NCI-H1092 (cell line): Measurements from ENCODE around the gene DCHS2.

ENCODE experiments used
- DNase-seq: peaks from one replicate; lab custom pipeline; 2025; lab: John Stamatoyannopoulos, UW

Gene DCHS2

DNA sequence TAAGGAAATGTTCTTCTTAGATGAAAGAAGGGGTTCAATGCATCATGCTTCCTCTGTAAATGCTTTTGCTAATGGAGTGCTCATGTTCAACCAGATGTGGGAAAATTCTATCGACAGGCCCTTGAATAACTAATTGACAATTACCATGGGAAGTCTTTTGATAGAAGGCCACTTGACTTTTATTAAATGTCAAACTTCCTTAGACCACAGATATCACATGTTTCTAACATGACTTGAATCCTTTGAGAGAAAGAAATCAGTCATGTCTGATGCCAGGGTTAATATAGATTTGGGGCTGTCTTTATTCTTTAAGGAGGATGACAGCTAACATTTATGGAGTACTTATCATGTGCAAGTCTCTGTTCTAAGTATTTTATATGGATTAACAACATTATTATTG, 280.1 kb downstream of the DCHS2 start:
- DNase-seq, result no peak

GRCh38 chr4:154208424-154208823, 283.2 kb downstream of the DCHS2 start:
- DNase-seq, result no peak

DNA sequence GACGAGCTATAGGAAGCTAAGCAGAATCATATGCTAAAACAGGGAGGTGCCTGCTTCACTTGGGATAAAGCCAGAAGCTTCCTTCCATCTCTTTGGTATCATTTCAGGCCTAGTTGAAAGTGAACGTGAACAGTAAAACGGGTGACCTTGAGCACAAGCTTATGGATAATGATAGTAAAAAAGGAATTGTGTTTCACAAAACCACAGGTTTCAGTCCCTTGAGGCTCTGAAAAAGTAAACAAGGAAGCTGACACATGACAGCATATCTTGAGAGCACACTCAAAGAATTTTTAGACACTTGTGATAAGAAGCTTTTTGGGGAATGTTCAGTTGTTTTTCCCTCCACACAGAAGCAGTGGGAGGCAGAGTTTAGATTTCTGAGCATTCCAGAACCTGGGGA, 286.1 kb downstream of the DCHS2 start:
- no peak for DNase-seq

DNA sequence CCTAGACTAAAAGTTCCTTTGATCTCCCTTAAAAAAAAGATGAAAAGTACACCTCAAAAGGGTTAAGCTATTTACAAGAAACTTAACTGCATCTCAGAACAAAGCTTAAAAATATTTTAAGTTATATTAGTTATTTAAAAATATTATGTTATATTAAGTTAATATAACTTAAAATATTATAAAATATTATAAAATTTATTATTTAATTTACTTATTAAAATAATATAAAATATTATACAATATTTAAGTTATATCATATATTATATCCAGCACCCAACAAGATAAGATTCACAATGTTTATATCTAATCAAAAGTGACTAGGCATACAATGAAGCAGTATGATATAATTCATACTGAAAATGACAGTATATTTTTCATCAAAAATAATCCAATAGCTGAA, 296.9 kb downstream of the DCHS2 start:
- DNase-seq, result no peak

DNA sequence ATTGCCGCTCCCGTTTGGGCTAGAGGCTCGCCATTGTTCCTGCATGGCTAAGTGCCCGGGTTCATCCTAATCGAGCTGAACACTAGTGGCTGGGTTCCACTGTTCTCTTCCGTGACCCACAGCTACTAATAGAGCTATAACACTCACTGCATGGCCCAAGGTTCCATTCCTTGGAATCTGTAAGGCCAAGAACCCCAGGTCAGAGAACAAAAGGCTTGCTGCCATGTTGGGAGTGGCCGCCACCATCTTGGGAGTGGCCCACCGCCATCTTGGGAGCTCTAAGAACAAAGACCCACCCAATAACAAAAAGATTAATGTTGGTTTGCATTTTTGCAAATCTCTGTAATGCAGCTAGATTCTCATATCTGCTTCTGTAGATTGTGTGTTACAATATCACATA, 299.0 kb downstream of the DCHS2 start:
- no peak for DNase-seq

DNA sequence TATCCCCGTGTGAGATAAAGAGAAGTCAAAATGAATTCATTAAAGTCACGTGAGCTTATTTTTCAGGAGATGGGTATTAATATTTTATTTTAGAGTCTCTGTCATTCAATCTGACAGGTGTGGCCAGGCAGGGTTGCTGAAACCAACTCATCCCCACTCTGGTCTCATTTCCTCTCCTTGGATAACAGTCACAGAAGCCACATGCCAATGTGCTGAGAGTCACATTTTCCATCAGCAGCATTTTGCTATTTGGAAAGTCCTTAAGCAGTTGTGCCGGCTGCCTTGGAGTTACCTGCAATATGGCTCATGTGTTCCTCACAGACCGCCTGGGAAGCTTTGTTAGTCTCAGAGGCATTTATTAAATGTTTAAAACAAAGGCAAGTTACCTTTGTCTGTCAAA, 302.3 kb downstream of the DCHS2 start:
- DNase-seq, result no peak

DNA sequence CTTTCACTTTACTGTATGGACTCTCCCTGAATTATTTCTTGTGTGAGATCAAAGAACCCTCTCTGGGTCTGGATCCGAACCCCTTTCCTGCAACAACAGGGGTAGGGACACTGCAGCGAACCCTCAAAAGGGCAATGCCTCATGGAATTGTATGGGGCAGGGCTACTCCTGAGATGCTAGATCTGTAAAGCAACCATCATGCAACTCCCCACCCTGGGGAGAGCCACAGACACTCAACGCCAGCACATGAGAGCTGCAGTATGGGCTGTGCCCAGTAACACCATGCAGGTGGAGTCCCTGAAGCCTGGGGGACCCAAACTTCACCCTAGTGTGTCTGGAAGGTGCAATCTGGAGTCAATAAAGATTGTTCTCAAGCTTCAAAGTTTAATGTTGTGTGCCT, 304.7 kb downstream of the DCHS2 start:
- DNase-seq, result no peak

DNA sequence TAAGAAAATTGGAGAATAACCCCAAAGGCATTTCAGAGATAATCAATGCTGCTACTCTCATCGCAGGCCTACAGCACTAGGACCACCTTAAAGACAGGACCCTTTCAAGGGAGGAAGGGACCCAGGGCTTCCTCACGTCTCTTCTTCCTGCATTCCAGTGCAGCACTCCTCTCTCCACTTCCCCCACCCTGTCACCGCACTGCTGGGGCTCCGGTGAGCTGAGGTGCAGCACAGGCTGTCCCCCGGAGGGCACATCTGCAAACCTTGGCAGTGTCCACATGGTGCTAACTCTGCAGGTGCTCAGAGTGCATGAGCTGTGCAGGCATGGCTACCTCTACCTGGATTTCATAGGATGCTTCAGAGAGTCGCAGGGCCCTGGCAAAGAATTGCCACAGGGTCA, 305.6 kb downstream of the DCHS2 start:
- DNase-seq, result no peak

DNA sequence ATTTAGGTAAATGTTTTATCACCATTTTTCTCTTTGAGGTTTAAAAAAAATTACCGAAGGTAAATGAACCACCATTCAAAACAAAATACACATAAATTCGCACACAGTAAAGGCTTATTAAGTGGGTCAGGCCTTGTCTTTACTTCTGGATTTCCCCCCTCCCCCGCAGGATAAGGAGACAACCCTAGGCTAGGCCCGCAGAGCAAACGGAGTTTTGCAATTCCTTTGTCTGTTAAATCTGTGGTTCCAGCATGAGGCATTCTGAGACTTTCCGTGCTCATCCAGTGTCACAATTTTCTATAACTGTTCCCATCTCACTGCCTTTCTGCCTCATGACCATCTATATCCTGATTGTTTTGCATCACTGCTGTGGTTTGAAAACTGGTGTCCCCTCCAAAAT, 307.4 kb downstream of the DCHS2 start:
- no peak for DNase-seq

DNA sequence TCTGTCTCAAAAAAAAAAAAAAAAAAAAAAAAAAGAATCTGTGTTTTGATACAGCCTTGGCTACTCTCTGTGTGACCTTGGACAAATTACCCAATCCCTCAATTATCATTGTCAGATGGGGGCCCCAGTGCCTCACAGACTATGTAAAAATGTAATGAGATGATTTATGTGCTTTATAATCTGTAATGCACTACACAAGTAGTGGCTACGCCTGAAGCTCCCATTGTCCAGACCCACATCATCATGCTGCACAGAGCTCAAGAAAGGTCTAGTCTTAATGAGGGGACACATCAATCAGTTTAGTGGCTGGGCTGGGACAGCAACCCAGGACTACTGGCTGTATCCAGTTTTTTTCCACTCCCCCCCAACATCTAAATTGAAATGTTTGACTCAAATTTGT, 308.3 kb downstream of the DCHS2 start:
- no peak for DNase-seq
